Sigmoid colon (tissue), 4 donors: Measurements from ENCODE around the gene DCHS1.

Source experiments
- EP300 ChIP-seq, 4 donors: sonication (generic); formaldehyde crosslinking; IDR thresholded peaks; one replicate each; pipeline ENCODE4 v1.6.1; 2017; ENCODE audit warnings: antibody characterized with exemption in 4 of 4
- POLR2A ChIP-seq, 2 donors: fragments of 450-650 bp; IDR thresholded peaks; one replicate each; pipeline ENCODE4 v1.6.1; 2016; ENCODE audit warnings: antibody characterized with exemption in 2 of 2, mild to moderate bottlenecking in 2 of 2, moderate library complexity in 2 of 2
- TF ChIP-seq, protein P1 (sequence below), 4 experiments: fragments of 450-650 bp in 3 of 4; fragments of 200-600 bp in 1 of 4; IDR thresholded peaks; one replicate each; pipeline ENCODE4 v1.5.1; 2016 to 2019; ENCODE audit warnings: antibody characterized with exemption in 4 of 4, mild to moderate bottlenecking in 3 of 4, moderate library complexity in 2 of 4

DNA sequence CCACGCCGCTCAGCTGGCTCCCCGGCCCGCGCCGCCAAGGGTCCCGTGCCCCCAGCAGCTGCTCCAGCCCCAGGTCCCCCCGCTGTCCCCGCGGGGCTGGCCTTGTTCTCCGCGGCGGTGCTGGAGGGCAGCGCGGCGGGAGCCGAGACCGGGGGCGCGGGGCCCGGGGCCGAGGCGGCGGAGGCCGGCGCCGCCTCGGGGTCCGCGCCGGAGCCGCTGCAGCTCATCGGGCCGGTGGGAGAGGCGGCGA lies 43.7 kb downstream of the DCHS1 start:
- TF ChIP-seq, protein P1, sequence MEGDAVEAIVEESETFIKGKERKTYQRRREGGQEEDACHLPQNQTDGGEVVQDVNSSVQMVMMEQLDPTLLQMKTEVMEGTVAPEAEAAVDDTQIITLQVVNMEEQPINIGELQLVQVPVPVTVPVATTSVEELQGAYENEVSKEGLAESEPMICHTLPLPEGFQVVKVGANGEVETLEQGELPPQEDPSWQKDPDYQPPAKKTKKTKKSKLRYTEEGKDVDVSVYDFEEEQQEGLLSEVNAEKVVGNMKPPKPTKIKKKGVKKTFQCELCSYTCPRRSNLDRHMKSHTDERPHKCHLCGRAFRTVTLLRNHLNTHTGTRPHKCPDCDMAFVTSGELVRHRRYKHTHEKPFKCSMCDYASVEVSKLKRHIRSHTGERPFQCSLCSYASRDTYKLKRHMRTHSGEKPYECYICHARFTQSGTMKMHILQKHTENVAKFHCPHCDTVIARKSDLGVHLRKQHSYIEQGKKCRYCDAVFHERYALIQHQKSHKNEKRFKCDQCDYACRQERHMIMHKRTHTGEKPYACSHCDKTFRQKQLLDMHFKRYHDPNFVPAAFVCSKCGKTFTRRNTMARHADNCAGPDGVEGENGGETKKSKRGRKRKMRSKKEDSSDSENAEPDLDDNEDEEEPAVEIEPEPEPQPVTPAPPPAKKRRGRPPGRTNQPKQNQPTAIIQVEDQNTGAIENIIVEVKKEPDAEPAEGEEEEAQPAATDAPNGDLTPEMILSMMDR (IDR thresholded peaks at IDR 0.05): no peak
- TF ChIP-seq EP300 (IDR thresholded peaks at IDR 0.05) (no peak), POLR2A (IDR thresholded peaks at IDR 0.05) (no peak)
